GM04504 (cell line): ENCODE measurements around the gene PALM.
A peak's percentile ranks its signal among the peaks of the same experiment; 100 is the strongest.
"Not testable (repeated sequence)": the region's sequence is repeated elsewhere in the genome, so short reads cannot be mapped to it uniquely, and the experiment has no call there.

Experiments used
- DNase-seq: peaks from one replicate; pipeline ENCODE4 v3.0.0-alpha.2; 2012; ENCODE audit warnings: low read depth

PALM gene

GRCh38 chr19:678791-679388 lies 29.8 kb upstream of the PALM start:
- no peak for DNase-seq

DNA sequence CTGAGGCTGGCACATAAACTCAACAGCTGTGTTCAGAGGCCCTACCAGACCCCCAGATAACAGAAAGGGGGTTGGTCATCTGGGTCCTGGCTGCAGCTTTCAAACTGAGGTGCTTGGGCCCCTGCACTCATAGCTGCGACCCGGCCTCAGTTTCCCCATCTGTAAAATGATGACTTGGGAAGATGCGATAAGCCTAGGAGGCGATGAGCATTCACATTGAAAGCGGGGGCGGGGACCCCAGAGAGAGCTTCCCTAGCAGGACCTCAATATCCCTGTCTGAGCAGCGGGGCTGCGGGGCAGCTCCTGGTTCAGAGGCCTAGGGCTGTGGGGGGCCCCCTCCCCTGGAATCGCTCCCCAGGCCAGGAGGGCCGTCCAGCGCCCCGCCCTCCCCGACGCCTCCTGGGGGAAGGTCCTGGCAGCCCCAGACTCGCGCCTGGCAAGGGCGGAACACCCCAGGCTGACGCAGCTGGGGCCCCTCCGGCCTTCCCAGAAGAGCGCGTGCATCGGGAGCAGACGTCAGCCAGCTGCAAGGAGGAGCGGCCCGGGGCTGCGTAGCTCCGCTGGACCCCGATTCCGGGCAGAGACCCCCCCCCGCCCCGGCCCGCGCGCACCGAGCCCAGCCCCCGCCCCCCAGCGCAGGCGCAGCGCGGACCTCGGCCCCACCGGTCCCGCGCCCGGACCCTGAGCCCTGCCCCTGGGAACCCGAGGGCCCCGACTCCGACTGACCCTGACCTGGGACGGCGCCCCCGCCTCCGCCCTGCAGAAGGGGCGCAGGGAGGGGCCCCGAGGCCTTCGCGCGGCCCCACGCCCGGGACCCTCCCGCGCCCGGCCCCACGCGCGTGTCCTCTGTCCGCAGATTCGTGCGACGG lies 29.1 kb upstream of the PALM start:
- no peak for DNase-seq

GRCh38 chr19:680287-681028 lies 28.3 kb upstream of the PALM start:
- peak; percentile 93 for DNase-seq

DNA sequence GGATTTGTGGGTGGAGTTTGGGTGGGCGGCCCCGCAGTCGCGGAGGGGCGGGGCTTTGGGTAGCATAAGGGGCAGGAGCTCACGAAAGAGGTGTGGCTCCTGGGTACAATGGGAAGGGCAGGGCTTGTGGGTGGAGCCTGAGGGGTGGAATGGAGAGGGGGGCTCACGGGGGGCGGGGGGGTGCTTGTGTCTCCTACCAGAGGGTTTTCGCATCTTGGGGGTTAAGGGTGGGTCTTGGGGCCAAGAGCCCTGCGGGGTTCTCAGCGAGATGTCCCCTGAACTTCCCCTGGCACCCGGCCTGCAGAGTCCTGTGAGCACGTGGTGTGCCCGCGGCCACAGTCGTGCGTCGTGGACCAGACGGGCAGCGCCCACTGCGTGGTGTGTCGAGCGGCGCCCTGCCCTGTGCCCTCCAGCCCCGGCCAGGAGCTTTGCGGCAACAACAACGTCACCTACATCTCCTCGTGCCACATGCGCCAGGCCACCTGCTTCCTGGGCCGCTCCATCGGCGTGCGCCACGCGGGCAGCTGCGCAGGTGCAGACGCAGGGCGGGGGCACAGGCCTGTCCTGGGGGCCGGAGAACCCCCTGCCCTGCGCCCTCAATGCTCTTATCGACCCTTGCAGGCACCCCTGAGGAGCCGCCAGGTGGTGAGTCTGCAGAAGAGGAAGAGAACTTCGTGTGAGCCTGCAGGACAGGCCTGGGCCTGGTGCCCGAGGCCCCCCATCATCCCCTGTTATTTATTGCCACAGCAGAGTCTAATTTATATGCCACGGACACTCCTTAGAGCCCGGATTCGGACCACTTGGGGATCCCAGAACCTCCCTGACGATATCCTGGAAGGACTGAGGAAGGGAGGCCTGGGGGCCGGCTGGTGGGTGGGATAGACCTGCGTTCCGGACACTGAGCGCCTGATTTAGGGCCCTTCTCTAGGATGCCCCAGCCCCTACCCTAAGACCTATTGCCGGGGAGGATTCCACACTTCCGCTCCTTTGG lies 27.4 kb upstream of the PALM start:
- peak; percentile 67 for DNase-seq

- DNase-seq: no peak
These were observed 25.9 kb upstream of the PALM start for GRCh38 chr19:682678-683320.

- DNase-seq: no peak
These were observed 23.2 kb upstream of the PALM start for GRCh38 chr19:685454-685931.

GRCh38 chr19:686589-687297 lies 22.0 kb upstream of the PALM start:
- DNase-seq: no peak

DNA sequence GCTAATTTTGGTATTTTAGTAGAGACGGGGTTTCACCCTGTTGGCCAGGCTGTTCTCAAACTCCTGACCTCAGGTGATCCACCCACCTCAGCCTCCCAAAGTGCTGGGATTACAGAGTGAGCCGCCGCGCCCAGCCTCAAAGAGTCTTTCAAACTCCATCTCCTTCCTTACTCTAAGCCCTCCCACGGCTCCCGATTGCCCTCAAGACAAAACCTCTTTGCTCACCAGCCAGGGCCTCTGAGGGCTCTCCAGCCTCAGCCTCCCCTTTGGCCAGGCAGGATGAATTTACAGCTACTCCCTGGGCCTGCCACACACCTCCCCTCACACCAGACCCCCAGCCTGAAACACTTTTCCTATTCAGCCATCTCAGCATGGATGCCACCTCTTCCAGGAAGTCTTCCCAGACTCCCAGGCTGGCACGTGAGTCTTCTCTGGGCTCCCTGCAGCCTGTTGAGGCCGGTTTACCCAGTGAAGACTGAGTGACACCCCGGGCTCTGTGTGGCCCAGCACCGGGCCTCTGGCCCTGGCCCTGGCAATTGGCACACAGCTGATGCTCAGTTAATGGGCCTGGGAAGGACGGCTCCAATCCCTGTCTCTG lies 21.1 kb upstream of the PALM start:
- no peak for DNase-seq

GRCh38 chr19:688214-688613 lies 20.5 kb upstream of the PALM start:
- no peak for DNase-seq

- no peak for DNase-seq
These were observed 19.7 kb upstream of the PALM start for GRCh38 chr19:688992-689391.

DNA sequence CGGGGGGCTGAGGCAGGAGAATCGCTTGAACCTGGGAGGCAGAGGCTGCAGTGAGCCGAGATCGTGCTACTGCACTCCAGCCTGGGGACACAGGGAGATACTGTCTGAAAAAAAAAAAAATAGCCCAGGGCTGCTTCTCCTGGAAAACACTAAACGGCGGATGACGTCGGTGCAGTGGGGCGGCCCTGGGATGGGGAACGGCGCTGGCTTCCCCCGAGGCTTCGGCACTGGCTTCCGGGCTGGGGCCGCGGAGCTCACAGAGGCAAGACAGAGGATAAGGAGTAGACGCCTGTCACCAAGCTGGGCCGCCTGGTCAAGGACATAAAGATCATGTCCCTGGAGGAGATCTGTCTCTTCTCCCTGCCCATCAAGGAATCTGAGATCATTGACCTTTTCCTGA lies 18.5 kb upstream of the PALM start:
- no peak for DNase-seq

DNA sequence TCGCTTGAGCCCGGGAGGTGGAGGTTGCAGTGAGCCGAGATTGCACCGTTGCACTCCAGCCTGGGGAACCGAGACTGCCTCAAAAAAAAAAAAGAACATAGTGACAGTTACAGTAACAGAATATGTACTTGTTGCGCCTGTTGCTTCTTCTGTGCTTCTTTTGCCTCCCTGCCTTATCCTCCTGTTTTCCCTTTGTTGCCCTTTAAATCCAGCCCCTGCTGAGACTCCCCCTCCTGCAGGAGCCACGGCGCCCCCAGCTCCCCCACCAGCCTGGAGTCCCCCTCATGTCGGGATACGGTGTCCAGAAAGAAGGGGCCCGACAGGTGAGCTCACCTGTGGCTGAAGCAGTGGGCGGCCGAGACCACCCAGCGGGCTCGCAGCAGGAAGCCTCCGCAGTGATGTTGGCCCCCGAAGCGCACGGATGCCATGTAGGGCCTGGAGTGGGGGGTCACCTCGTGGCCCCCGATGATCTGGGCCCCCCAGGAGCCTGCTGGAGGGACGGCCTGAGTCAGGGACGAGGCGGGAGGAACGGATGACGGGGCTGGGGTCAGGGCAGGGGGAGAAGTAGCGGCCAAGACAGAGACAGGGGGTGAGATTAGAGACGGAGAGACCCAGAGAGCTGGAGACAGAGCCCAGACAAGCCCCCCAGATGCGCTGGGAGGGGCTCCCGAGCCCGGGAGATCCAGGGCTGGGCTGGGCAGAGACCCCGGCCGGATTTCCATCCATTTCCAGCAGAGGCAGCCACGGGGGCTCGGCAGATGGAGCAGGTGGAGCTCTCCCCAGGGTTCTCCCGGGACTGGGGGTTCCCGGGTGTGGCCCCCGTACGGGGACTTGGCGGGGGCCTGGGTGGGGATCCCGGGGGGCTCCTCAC lies 14.0 kb upstream of the PALM start:
- DNase-seq: no peak

- no peak for DNase-seq
These were observed 13.3 kb upstream of the PALM start, which contains the start of gene PRSS57 for GRCh38 chr19:695352-695949. Gene PRSS57, minus strand, starts transcription at chr19:695452. Its CDS starts 22 bp downstream, at chr19:695430.

DNA sequence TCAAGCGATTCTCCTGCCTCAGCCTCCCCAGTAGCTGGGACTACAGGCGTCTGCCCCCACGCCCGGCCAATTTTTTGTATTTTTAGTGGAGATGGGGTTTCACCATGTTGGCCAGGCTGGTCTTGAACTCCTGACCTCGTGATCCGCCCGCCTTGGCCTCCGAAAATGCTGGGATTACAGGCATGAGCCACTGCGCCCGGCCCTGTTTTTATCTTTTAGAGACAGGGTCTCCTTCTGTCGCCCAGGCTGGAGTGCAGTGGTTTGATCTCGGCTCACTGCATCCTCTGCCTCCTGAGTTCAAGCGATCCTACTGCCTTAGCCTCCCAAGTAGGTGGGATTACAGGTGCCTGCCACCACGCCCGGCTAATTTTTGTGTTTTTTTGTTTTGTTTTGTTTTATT lies 10.2 kb upstream of the PALM start:
- DNase-seq: not testable (repeated sequence)

- DNase-seq: not testable (repeated sequence)
These were observed 8.8 kb upstream of the PALM start for GRCh38 chr19:699885-700284.

DNA sequence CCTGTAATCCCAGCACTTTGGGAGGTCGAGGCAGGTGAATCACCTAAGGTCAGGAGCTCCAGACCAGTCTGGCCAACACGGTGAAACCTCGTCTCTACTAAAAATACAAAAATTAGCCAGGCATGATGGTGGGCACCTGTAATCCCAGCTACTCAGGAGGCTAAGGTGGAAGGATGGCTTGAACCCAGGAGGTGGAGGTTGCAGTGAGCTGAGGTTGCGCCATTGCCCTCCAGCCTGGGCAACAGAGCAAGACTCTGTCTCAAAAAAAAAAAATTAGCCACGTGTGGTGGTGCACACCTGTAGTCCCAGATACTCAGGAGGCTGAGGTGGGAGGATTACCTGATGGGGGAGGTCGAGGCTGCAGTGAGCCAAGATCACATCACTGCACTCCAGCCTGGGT lies 5.9 kb upstream of the PALM start:
- DNase-seq: not testable (repeated sequence)

DNA sequence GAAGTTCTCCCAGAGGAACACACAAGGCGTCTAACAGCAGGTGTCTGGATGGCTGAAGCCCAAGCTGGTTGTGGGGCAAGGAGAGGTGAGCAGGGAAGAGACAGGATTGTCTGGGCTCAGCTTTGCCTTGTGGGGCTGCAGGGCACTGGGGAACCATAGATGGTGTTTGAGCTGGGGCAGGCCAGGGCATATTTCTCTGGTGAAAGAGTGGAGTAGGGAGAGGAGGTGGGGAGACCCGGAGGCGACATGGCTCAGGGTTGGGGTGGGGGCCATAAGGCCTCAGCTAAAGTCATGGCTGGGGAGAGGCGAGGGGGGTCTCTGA lies 5.4 kb upstream of the PALM start:
- DNase-seq: no peak

GRCh38 chr19:703651-704446 lies 4.9 kb upstream of the PALM start:
- no peak for DNase-seq
